ENCODE data around the gene AHNAK.

The AHNAK gene

DNA sequence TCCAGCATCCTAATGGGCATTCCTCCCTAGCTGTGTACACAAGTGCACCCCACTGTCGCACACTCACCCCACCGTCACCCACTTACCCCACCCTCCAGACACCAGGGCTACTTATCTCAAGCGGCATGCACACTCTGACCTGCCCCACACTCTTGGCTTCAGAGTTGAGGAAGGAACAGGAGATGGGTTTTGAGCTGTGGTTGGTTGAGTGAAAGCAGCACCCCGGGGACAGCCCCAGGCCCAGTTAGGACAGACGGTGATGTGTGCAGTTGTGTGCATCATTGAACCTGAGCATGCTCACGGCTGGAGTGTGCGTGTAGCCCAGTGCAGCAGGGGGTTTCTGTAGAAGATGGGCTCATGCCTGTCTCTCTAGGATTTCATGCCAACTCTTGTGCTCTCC lies 32.5 kb downstream of the AHNAK start:
- DNase-seq, result no peak

DNA sequence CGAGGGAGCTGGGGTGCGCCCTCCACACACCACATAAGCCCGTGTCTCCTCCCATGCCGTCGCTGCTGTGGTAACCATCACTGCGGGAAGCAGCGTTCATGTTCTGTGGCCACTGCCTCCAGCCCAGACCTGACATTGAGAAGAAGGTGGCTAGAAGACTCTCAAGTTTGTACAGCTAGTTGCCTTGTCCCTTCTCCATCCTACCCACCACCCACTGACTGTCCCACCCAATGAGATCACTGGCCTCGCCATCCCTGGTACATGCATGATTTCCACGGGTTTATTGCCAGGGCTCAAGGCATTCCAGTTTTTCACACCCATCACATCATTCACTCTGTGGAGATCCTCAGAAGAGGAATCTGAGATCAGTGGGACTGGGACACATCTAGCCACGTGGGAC lies 33.0 kb downstream of the AHNAK start:
- DNase-seq, result no peak

DNA sequence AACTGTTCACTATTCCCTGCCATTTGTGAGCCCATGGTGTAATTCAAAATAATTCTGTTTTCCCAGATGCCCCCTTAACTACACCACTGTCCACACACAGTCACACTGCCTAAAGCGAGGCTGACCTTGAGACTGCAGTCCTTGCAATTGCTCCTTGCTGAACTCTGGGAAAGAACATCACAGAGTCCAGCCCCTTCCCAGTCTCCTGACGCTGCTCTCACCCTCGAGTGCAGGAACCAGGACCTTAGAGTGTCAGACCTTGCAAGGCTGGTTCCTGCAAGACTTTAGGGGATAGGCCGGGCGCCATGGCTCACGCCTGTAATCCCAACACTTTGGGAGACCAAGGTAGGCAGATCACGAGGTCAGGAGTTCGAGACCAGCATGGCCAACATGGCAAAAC lies 33.6 kb downstream of the AHNAK start:
- DNase-seq, result no peak

DNA sequence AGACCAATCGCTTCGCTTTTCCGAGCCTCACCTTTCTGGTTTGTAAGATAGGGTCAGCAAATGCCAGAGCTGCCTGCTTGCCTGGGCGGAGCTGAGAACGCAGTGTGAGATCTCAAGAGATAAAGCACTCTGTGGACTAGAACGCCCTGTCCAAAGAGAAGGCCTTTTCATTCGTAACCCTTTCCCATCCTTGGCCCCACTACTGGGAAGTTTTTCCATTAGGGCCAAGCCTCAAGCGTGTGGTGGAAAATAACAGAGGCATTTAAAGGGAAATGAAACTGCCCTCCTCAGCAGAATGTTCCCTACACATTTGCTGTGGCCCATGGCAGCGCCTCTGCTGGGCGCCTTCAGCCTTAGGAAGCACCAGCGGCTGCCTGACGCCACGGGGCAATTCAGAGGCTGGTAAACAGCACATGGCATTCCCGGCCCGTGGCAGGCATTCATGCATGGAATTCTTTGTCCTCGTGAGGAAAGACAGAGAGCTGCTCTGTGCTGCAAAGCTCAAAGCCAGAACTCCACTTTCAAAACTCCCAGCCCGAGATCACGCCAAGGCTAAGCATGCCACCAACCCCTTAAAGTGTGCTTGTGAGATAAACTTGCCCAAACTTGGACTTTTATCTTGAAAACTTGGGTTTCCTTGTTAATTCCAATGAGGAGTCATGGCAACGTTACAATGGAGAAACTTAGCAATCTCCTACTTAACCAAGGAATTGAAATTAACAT lies 38.1 kb downstream of the AHNAK start:
- DNase-seq, result peak; percentile 1

DNA sequence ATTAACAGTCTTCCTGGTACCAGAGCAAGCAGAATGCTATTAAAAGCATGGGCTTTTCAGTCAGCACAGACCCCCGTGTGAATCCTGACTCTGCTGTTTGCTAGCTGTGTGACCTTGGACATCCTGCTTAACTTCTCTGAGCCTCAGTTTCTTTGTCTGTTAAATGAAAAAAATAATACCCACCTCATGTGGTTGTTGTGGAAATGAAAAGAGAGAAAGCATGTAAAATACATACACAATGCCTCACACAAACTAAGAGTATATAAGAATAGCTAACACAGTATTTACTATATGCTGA lies 39.5 kb downstream of the AHNAK start:
- DNase-seq, result no peak

DNA sequence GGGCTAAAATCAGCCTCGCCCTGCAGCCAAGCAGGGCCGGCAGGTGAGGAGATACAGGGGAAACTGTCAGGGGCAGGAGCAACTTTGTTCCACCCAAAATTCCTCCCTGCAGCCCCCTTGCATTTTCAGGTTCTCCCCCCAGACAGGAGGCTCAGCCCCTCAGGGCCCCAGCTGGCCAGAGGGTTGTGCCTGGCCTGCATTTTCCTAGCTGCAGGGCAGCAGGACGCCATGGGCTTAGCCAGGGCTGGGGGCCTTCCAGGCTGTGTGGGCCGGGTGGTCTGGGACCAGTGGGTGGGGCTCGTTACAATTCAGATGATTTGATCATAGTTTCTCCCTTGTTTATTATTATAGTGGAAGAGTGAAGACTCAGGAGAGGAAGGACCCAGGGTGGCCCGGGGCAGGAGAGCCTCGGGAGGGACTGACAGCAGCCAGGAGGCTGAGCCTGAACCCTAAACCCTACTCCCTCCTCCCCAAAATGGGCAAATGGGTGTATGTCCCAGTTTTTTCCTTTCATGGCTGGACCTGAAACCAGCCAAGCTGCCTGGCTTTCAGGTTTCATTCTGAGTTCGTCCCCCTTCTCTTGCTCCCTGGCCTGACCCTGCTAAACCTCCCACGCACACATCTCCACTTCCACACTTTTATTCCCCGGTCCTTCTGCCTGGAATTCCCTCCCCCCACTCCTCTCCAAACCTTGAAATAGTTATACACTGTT lies 40.0 kb downstream of the AHNAK start:
- no peak for DNase-seq

DNA sequence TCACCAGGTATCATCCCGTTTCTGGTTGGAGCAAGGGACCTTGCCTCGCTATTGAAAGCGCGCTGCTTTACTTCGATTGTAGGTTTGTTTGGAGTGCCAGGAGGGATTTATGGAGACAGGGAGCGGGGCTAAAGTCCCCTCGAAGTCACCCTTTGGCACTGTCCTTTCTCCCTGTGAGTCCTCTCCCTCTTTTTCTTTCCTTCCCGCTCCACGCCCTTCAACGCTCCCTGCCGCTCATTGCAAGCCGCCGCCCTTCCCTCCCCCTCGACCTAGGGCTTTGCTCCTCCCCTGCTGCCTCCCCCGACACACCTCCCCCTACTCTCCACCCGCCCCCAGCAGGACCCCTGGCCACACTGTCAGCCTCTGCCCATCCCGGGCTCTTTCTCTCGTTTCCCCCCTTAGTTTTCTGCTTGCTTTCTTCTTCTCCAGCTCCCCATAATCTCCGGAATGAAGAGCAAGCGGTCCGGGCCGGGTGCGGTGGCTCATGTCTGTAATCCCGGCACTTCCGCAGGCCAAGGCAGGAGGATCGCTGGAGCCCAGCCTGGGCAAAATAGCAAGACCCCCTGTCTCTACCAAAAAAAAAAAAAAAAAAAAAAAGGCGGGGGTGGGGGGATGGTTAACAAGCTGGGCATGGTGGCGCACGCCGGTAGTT lies 41.0 kb downstream of the AHNAK start:
- no peak for DNase-seq

DNA sequence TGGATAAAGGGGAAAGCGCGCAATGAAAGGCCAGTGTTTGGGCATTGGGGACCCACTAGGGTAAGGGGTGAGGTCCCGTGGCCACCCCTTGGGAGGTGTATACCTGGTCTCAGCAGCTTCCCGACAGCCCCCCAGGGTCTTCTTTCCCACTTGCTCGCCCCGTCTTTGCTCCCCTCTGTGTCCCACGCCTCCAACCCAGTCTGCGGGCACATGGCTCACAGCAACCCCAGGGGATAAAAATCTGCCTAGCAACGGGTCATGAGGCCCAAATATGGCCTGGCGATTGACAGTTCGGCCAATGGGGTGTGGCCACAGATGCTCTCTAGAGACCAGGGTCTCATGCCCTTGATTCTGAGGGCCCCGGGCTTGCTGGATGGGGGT lies 41.6 kb downstream of the AHNAK start:
- DNase-seq, result no peak

DNA sequence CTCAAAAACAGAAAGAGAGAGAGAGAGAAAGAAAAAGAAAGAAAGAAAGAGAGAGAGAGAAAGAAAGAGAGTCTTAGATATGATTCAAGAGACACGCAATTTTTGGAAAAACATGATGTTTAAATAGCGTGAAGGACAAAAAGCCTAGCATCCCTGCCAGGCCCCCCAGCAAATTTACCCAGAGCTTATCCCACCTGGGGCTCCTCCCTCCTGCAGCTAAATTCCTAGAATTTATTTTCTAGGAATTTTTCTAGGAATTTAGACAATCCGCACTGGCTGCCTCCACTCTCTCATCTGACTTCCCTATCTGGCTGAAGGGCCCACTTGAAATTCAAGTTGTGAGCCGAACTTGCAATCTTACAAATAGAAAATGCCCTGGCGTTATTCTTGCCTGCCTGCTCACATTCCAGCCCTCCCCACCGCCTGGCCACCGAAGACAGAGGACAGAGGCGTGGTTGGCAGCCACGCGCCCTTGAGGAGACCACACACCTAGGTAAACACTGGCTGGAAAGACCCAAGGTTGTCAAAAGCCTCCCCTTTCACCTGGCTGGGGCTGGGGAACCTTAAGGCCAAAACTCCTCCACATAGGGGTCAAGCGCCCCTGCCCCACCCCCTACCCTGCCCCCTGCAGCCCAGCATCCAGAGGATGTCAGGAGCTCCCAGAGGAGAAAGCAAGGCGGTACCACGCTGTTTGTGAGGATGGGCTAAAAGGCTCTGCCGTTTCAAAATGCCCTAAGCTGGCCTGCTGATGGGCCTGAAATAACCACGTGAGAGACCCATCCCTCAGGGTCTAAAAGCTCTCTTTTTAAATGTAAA lies 42.2 kb downstream of the AHNAK start:
- DNase-seq, result no peak

DNA sequence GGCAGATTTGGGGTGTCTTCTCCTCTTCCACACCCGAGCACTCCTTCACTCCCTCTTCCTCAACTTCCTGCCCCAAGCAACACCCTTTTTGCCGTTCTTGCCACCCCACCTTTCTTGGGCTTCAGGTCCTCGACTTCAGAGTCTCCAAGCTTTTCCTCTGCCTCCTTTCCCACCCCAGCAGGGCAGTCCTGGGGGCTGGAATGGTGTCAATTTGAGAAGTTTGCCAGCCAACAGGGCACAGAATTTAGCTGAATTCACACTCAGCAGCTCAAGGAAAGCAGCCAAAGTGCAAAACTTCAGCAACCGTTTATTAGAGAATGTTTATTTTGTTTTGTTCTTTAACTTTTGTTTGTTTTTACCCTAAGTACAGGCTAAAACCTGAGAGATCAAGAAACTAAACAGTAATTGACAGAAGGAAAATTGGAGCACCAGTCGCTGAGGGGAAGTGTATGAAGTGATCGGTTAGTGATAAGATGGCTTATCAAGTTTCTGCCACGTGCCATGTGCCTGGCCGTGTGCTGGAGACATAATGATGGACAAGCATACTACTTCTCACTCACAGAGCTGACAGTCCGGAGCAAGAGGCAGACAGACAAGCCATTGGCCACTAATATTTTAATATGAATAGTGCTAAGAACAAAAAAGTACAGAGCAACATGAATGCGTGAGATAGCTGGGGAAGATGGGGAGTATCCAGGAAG lies 44.4 kb downstream of the AHNAK start:
- DNase-seq, result no peak

DNA sequence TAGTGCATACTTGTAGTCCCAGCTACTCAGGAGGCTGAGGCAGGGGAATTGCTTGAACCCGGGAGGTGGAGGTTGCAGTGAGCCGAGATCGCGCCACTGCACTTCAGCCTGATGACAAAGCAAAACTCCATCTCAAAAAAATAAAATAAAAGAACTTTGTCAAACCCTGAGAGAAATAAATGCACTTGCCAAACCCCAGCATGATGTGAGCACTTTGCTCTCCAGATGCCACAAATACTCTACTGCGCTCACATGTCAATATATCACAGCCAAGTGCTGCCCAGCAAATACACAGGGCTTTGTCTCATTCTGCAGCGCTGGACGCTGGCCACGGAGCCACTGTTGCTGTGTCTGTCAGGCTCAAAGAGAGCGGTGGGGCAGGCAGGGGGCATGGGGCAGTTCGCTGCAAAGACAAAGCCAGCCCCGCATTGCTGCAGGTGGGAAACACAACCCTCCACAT lies 45.1 kb downstream of the AHNAK start:
- DNase-seq, result no peak

DNA sequence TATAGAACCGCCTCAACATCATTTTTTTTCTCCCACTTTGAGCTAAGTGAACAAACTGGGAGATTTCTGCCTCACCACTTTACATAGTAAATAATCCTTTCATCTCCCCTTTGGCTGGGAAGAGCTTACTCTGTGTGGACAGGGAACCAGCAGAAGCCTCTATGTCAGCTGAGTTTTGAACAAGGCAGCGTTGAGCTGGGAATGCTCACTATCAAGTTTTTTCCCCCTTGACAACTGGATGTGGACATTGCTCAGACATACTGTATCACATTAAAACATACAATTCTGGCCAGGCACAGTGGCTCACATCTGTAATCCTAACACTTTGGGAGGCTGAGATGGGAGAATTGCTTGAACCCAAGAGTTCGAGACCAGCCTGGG lies 46.0 kb downstream of the AHNAK start:
- no peak for DNase-seq

DNA sequence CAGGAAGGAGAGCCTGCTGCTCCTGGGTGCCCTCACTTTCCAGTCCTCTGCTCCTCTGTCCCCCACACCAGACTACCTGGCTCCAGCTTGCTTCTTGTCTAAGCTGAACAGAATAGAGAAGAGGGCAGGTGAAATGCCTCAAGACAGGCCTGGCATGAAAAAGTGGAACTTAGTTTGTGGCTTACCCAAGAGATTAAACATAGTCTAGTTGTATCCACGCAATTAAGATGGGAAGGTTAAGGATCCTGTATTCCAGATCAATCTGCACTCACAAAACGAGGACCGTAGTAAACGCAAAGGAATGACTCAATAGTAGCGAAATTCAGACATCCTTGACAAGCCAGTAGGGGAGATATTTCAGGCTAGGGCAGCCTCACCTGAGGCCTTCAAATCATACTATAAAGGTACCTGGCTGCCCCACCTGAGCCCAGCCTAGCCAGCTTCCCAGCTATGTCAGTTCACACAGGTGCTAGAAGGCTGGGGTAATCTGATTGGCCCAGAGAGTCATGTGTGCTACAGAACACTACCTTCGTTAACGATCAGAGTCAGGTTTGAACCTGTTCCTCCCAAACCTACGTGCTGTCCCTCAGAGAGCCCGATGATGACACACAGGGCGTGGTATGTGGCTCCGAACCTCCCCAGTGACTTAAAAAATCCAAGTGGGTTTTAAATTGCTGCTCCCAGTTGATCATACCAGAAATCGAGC lies 46.5 kb downstream of the AHNAK start:
- DNase-seq, result peak; percentile 73

DNA sequence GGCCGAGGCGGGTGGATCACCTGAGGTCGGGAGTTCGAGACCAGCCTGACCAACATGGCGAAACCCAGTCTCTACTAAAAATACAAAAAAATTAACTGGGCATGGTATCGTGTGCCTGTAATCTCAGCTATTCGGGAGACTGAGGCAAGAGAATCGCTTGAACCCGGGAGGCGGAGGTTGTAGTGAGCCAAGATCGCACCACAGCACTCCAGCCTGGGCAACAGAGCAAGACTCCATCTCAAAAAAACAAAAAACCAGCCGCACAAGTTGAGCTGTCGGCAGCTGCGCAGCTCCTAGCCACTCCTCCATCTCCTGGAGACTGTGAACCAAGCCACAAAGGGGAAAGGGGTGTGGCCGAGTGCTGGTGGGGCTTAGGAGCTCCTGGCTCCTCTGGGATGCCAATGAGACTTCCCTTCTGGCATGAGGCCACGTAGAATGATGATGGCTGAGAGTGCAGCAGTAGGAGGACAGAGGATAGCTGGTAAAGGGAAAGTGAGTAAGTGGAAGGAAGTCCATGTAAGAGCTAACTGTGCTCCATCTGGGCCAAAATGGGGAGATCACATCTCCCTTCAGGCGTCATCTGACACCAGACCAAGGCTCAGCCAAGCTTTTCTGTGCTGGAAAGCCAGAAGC lies 47.2 kb downstream of the AHNAK start:
- DNase-seq, result peak; percentile 38

DNA sequence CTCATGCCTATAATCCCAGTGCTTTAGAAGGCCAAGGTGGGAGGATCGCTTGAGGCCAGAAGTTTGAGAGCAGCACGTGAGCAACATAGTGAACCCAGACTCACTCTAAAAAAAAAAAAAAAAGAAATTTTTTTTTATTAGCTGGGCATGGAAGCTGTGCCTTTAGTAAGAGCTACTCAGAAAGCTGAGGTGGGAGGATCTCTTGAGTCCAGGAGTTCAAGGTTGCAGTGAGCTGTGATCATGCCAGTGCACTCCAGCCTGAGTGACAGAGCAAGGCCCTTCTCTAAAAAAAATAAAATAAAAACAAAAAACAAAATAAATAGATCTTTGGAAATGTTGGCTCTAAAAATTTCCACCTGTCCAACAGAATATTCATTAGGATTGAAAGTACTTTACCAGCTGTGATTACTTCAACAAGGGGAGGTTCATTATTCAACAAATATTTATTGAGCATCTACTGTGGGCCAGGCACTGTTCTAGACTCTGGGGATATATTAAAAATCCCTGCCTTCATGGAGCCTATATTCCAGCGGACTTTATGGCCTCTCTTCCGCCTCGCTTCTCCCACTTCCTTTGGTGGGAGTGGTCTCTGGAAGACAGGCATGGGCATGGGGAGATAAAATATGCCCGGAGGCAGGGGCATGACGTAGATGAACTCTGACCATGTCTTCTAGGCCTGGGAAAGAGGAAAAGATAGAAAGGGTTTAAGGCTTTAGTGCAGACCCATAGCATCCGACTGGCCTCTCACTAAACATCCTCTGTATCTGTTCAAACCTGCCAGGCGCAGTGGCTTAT lies 47.9 kb downstream of the AHNAK start:
- no peak for DNase-seq

DNA sequence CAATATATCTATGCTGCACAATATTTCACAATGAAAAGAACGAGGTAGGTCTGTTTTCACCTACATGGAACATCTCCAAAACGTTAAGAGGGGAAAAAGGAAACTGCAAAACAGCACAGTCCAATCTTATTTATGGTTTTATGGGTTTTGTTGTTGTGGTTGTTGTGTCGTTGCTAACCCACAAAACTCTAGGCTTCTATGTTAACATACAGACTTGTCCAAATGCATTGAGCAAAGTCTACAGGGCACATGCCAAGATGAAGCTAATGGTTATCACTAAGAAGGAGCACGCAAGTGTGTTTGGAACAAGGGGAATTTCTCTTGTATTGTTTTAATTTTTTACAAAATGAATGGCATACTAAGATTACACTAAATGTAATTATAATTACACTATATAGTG lies 48.6 kb downstream of the AHNAK start:
- DNase-seq, result no peak

DNA sequence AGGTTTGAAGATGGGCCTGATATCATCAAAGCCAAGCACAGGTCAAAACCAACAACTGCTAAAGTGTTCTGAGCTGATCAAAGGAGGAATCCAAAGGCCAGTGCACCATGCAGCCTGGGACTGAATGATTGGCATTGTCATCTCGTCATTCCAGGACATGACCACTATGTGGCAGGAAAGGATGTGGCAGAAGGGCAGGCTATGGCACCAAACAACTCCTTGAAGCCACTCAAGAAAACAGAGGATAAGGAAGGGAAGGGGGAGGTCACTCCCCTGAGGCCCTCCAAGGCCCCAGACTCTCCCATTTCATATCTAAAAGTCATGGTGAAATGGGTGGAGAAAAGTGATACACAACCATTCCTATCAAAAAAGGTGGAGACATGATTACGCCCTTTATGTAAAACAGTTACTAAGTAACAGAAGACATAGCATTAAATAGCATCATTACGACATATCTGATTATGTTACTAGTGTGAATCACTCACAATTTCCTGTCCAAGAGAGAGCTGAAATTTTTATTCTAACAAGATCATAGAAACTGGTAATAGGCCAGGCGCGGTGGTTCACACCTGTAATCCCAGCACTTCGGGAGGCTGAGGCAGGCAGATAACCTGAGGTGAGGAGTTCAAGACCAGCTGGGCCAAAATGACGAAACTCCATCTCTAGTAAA lies 49.3 kb downstream of the AHNAK start:
- peak; percentile 25 for DNase-seq

DNA sequence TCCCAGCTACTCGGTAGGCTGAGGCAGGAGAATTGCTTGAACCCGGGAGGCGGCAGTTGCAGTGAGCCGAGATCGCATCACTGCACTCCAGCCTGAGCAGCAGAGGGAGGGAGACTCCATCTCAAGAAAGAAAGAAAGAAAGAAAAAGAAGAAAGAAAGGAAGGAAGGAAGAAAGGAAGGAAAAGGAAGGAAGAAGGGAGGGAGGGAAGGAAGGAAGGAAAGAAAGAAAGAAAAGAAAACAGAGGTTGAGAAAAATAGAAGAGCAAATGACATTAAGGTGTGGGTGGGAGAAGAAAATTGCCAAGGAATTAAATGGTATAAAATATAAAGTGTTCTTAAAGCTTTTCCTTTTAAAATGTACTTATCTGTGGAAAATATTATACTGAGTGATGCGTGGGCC lies 49.9 kb downstream of the AHNAK start:
- DNase-seq, result no peak

DNA sequence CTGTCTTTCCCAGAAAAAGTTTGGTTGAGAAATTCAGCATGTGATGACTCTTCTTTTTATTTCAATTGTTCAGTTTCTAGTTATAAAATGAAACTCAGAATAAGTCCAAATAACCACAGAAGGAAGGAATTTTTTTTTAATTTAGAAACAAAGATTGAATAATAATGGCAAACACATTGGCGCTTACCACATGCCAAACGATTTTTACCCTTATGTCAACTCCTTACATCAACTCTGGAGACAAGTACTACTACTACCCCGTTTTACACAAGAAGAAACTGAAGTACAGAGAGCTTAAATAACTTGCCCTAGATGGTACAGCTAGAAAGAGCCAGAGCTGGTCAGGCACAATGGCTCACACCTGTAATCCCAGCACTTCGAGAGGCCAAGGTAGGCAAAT lies 52.4 kb downstream of the AHNAK start:
- DNase-seq, result no peak

DNA sequence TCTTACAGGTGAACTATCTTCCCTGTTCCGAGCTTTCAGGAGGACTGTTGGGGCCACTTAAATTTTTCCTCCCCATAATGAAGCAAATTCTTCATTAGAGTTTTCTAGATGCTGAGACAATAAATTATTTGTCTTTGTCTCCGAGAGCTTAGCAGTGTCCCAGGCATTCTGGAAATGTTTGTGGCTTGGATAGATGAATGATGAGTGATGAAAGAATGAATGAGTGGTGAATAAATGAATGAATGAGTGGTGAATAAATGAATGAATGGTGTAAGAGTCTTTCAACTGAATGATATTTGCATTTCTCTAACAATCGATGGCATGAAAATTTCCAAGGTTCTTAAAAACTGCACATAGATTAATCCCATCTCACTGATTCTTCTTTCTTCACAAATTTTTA lies 52.8 kb downstream of the AHNAK start:
- no peak for DNase-seq

All from NCI-H2171 treated with DMSO at 0.1 percent for 48 hours (cell line).